Upper lobe of right lung (tissue), 1 donor: Measurements from ENCODE around the gene FOXP1. TPM values are rescaled to one million over a fixed set of nuclear protein-coding genes. Genes with fewer than 3 reads are reported as not detected.

Experiments used
- ATAC-seq: fragments of 200-7000 bp; cut with Tn5 transposase; one replicate; pipeline ENCODE4 v1.9.1; 2020; ENCODE audit warnings: mild to moderate bottlenecking, moderate library complexity
- DNase-seq: peaks from one replicate; pipeline ENCODE4 v3.0.0-alpha.2; 2020
- H3K27ac ChIP-seq: fragments of 200-600 bp; one replicate; pipeline ENCODE4 v1.8.0; 2022
- H3K27me3 ChIP-seq: fragments of 200-600 bp; one replicate; pipeline ENCODE4 v1.8.0; 2022; ENCODE audit warnings: mild to moderate bottlenecking
- H3K36me3 ChIP-seq: fragments of 200-600 bp; one replicate; pipeline ENCODE4 v1.8.0; 2022
- H3K4me1 ChIP-seq: fragments of 200-600 bp; one replicate; pipeline ENCODE4 v1.8.0; 2022
- H3K4me3 ChIP-seq: fragments of 200-600 bp; one replicate; pipeline ENCODE4 v1.8.0; 2022; ENCODE audit warnings: mild to moderate bottlenecking
- H3K9me3 ChIP-seq: fragments of 200-600 bp; one replicate; pipeline ENCODE4 v1.8.0; 2022
- CTCF ChIP-seq: fragments of 200-600 bp; IDR thresholded peaks from one replicate; pipeline ENCODE4 v1.8.0; 2022; ENCODE audit warnings: antibody characterized with exemption
- intact Hi-C: fragments of 100-400 bp; cut with DNase I; formaldehyde crosslinking; loops from one replicate; pipeline ENCODE4 v1.11.0; 2022
- total RNA-seq: library from RNA; stranded (reverse); fragmentation: NEBNext Ultra II Directional; extraction: Animal tissue kit (Norgen Biotek cat#: 25700); gene quantifications from one replicate; pipeline ENCODE4 v1.2.1, GENCODE V29; 2021
- donor health status: DM: no; HTN: yes; CAD: no; lungs with severe emphysema.

The FOXP1 gene
- total RNA-seq, 1 donor from 2014 or later: 140 TPM

- ATAC-seq (no peak), DNase-seq (no peak)
- Histone ChIP-seq H3K27me3 (no peaks in the 10 kb centered on the region), H3K4me3 (no peak overlapping the region), H3K9me3 (no peaks in the 10 kb centered on the region), H3K36me3 (no peaks in the 10 kb centered on the region), H3K27ac (no peak overlapping the region), H3K4me1 (peaks cover 22% of the 10 kb centered on the region)
- no peak for TF ChIP-seq CTCF
- intact Hi-C loops: no loop called here
Observed at GRCh38 chr3:71125738-71126137, 457.8 kb downstream of the FOXP1 start.

- ATAC-seq (no peak), DNase-seq (no peak)
- Histone ChIP-seq H3K36me3 (no peaks in the 10 kb centered on the region), H3K4me1 (peaks cover 21% of the 10 kb centered on the region), H3K9me3 (no peaks in the 10 kb centered on the region), H3K27me3 (no peaks in the 10 kb centered on the region), H3K4me3 (no peak overlapping the region), H3K27ac (no peak overlapping the region)
- no peak for TF ChIP-seq CTCF
- intact Hi-C loops: no loop called here
Observed at GRCh38 chr3:71124048-71124447, 459.5 kb downstream of the FOXP1 start.

- Histone ChIP-seq H3K9me3 (no peaks in the 10 kb centered on the region), H3K4me3 (no peak overlapping the region), H3K4me1 (peaks cover 11% of the 10 kb centered on the region), H3K36me3 (no peaks in the 10 kb centered on the region), H3K27ac (no peak overlapping the region), H3K27me3 (no peaks in the 10 kb centered on the region)
- TF ChIP-seq CTCF: no peak
- DNase-seq (no peak), ATAC-seq (no peak)
- intact Hi-C loops: no loop called here
Observed at GRCh38 chr3:71122641-71123040, 460.9 kb downstream of the FOXP1 start.

GRCh38 chr3:71121429-71122167, 461.9 kb downstream of the FOXP1 start:
- H3K36me3 ChIP-seq: no peaks in the 10 kb centered on the region
- intact Hi-C loops: no loop called here
- DNase-seq: no peak
- H3K9me3 ChIP-seq: no peaks in the 10 kb centered on the region
- no peak for ATAC-seq
- H3K4me3 ChIP-seq: no peak overlapping the region
- TF ChIP-seq CTCF: no peak
- peaks cover 2% of the 10 kb centered on the region for H3K4me1 ChIP-seq
- H3K27me3 ChIP-seq: no peaks in the 10 kb centered on the region
- no peak overlapping the region for H3K27ac ChIP-seq

GRCh38 chr3:71120012-71120411, 463.5 kb downstream of the FOXP1 start:
- H3K36me3 ChIP-seq: no peaks in the 10 kb centered on the region
- intact Hi-C loops: no loop called here

More at GRCh38 chr3:71120012-71120411, 463.5 kb downstream of the FOXP1 start:
- no peak overlapping the region for H3K4me3 ChIP-seq
- H3K27me3 ChIP-seq: no peaks in the 10 kb centered on the region
- no peaks in the 10 kb centered on the region for H3K4me1 ChIP-seq
- no peak overlapping the region for H3K27ac ChIP-seq
- DNase-seq (no peak), ATAC-seq (no peak)
- no peak for TF ChIP-seq CTCF
- H3K9me3 ChIP-seq: no peaks in the 10 kb centered on the region
